Endodermal cell (in vitro differentiated cells): ENCODE results near the gene NDST3. TPM values are rescaled to one million over a fixed set of nuclear protein-coding genes. Genes with fewer than 3 reads are reported as not detected.

Experiments
- DNase-seq: peaks from one replicate; pipeline ENCODE4 v3.0.0-alpha.2; 2017
- H3K27ac ChIP-seq: 2 replicates; pipeline ENCODE4 v1.5.1; 2013; ENCODE audit warnings: mild to moderate bottlenecking, low read depth, low read length, moderate library complexity
- H3K27me3 ChIP-seq: 2 replicates; pipeline ENCODE4 v1.6.1; 2013; ENCODE audit warnings: mild to moderate bottlenecking, low read length, moderate library complexity; ENCODE audit not compliant: insufficient read depth, control insufficient read depth, poor library complexity, severe bottlenecking
- H3K36me3 ChIP-seq: 2 replicates; pipeline ENCODE4 v1.7.0; 2013; ENCODE audit warnings: mild to moderate bottlenecking, low read length, moderate library complexity; ENCODE audit not compliant: control insufficient read depth, insufficient read depth
- H3K4me1 ChIP-seq: one replicate; pipeline ENCODE4 v1.7.0; 2013; ENCODE audit warnings: low read length; ENCODE audit not compliant: control insufficient read depth, insufficient read depth
- H3K4me3 ChIP-seq: 2 replicates; pipeline ENCODE4 v1.5.1; 2013; ENCODE audit warnings: mild to moderate bottlenecking, low read length, moderate library complexity
- H3K9ac ChIP-seq: 2 replicates; pipeline ENCODE4 v1.6.1; 2013; ENCODE audit warnings: mild to moderate bottlenecking, low read length, moderate library complexity; ENCODE audit not compliant: poor library complexity, severe bottlenecking; ENCODE audit errors: extremely low read depth
- H3K9me3 ChIP-seq: 2 replicates; pipeline ENCODE4 v1.6.1; 2013; ENCODE audit warnings: mild to moderate bottlenecking, low read length, moderate library complexity; ENCODE audit not compliant: control insufficient read depth
- H3K27ac Mint-ChIP-seq: 2 replicates; pipeline ENCODE4 v1.8.0; 2020; ENCODE audit warnings: mixed read lengths
- H3K27me3 Mint-ChIP-seq: 2 replicates; pipeline ENCODE4 v1.8.0; 2021; ENCODE audit warnings: mild to moderate bottlenecking, mixed read lengths; ENCODE audit not compliant: insufficient read depth
- H3K36me3 Mint-ChIP-seq: 2 replicates; pipeline ENCODE4 v1.8.0; 2020; ENCODE audit warnings: low read depth, mixed read lengths
- H3K4me1 Mint-ChIP-seq: 2 replicates; pipeline ENCODE4 v1.8.0; 2020; ENCODE audit warnings: mixed read lengths
- H3K4me3 Mint-ChIP-seq: 2 replicates; pipeline ENCODE4 v1.8.0; 2020; ENCODE audit warnings: mild to moderate bottlenecking, moderate library complexity, mixed read lengths
- H3K9me3 Mint-ChIP-seq: 2 replicates; pipeline ENCODE4 v1.8.0; 2020; ENCODE audit warnings: mild to moderate bottlenecking, mixed read lengths
- CTCF ChIP-seq: fragments of 200-600 bp; sonication (generic); conservative IDR thresholded peaks from 2 replicates; pipeline ENCODE4 v1.5.0; 2021; ENCODE audit warnings: antibody characterized with exemption, mild to moderate bottlenecking
- WGBS, 2 experiments: methylation state at CpG; one replicate each; pipeline versions ENCODE4 v1.1.5 to v1.1.7; 2013; ENCODE audit warnings: missing lambda C conversion rate in 2 of 2, mixed read lengths in 1 of 2; ENCODE audit not compliant: insufficient coverage in 1 of 2, insufficient read length in 1 of 2; 5-methylcytosine and 5-hydroxymethylcytosine counted together
- total RNA-seq, 2 donors: library from RNA; stranded (reverse); fragmentation: NEBNext Ultra II Directional in 1 of 2; extraction: Animal tissue kit (Norgen Biotek cat#: 25700) in 1 of 2; gene quantifications; 2 replicates in 1 of 2; 3 replicates in 1 of 2; pipeline ENCODE4 v1.2.1, GENCODE V29; 2021

The NDST3 gene
- total RNA-seq, 2 donors from 2014 or later: 0.62 to 0.71 TPM

DNA sequence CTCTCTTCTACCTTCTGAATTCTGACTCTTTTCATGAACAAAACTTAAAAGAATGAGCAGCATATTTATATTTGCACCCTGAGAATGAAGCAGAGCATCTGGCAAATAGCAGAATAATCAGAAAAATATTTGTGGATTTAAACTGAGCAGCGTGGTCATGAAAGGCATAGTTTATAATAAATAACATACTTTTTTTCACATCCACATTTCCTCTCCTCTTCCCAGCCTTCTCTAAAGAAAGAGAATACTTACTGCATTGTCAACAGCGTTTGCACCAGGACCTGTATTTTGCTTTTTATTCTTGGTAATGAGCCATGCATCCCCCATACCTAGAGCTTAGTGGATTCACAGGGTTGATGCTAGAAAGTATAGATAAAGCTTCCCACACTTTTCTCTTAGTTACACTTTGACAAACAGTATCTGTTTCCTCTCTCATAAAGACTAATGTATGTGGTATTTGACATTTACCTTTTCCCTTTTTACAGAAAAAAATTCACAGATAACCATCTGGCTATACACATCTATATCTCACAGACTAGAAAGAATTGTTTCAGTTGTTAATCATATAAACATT is 187.0 kb downstream of the NDST3 start:
- no peak for DNase-seq
- 84% methylated on average over 2 of the region's 2 CpGs; no CpG with 5 or more reads in 1 of the 2 experiments for WGBS, 2 experiments
- Histone ChIP-seq H3K9me3 (no peaks in the 10 kb centered on the region), H3K4me3 (no peak overlapping the region), H3K4me1 (no peaks in the 10 kb centered on the region), H3K27me3 (no peaks in the 10 kb centered on the region), H3K27ac (no peak overlapping the region), H3K36me3 (no peaks in the 10 kb centered on the region), H3K9ac (no peak overlapping the region)
- Mint-ChIP-seq H3K36me3 (no peaks in the 10 kb centered on the region), H3K9me3 (no peaks in the 10 kb centered on the region), H3K4me1 (no peaks in the 10 kb centered on the region), H3K27ac (no peak overlapping the region), H3K27me3 (no peaks in the 10 kb centered on the region), H3K4me3 (no peak overlapping the region)
- TF ChIP-seq CTCF: no peak

DNA sequence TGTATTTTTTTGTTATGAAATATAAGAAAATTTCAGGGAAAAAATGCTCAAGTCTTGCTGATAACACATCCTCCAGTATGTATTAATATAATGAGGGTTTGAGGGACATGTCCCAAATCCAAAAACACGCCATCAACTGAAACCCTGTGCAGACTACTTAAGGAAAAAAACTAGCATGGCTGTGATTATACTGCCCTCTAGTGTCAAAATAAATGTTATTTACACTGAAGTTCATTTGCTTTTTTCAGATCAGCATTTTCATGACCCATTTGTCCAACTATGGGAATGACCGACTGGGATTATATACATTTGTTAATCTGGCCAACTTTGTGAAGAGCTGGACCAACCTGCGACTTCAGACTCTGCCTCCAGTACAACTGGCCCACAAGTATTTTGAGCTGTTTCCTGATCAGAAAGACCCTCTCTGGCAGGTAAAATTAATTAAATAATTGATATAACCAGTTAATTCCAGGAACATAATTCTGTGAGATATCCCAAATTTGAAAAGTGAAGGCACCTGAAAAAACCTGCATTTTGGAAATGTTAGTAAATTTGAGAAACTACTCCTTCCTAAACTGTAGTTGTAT is 190.1 kb downstream of the NDST3 start:
- no peaks in the 10 kb centered on the region for H3K27me3 Mint-ChIP-seq
- no peaks in the 10 kb centered on the region for H3K4me1 ChIP-seq
- H3K27me3 ChIP-seq: no peaks in the 10 kb centered on the region
- H3K4me1 Mint-ChIP-seq: no peaks in the 10 kb centered on the region
- H3K27ac Mint-ChIP-seq: no peak overlapping the region
- no peak overlapping the region for H3K9ac ChIP-seq
- H3K4me3 Mint-ChIP-seq: no peak overlapping the region
- H3K4me3 ChIP-seq: no peak overlapping the region
- no peak for DNase-seq
- H3K36me3 ChIP-seq: no peaks in the 10 kb centered on the region
- H3K9me3 Mint-ChIP-seq: no peaks in the 10 kb centered on the region
- WGBS, 2 experiments: 40 to 54% methylated on average over 2 to 3 of the region's 3 CpGs
- H3K27ac ChIP-seq: no peak overlapping the region
- no peaks in the 10 kb centered on the region for H3K9me3 ChIP-seq
- peak; percentile 84 for TF ChIP-seq CTCF
- H3K36me3 Mint-ChIP-seq: no peaks in the 10 kb centered on the region

GRCh38 chr4:118225511-118225910 is 191.2 kb downstream of the NDST3 start:
- DNase-seq: no peak
- no peaks in the 10 kb centered on the region for H3K27me3 ChIP-seq
- H3K4me3 Mint-ChIP-seq: no peak overlapping the region
- no peaks in the 10 kb centered on the region for H3K27me3 Mint-ChIP-seq
- H3K9me3 Mint-ChIP-seq: no peaks in the 10 kb centered on the region
- H3K4me1 ChIP-seq: no peaks in the 10 kb centered on the region
- no peaks in the 10 kb centered on the region for H3K4me1 Mint-ChIP-seq
- H3K27ac Mint-ChIP-seq: no peak overlapping the region
- H3K9ac ChIP-seq: no peak overlapping the region
- no peaks in the 10 kb centered on the region for H3K36me3 Mint-ChIP-seq
- H3K27ac ChIP-seq: no peak overlapping the region
- no peak for TF ChIP-seq CTCF
- no peaks in the 10 kb centered on the region for H3K9me3 ChIP-seq
- WGBS, 2 experiments: 95 to 96% methylated on average over 3 to 4 of the region's 4 CpGs
- no peak overlapping the region for H3K4me3 ChIP-seq
- no peaks in the 10 kb centered on the region for H3K36me3 ChIP-seq
